GM18505 (cell line): ENCODE data around the gene TASOR.

Experiments used
- ATAC-seq: cut with Tn5 transposase; IDR thresholded peaks from one replicate; pipeline ENCODE4 v1.9.1; 2021; ENCODE audit not compliant: unreplicated experiment
- POLR2A ChIP-seq: IDR thresholded peaks from 4 replicates; pipeline ENCODE4 v1.6.1; 2011; ENCODE audit warnings: borderline replicate concordance; ENCODE audit not compliant: insufficient read depth, insufficient read length; ENCODE audit errors: extremely low read depth

Gene TASOR

DNA sequence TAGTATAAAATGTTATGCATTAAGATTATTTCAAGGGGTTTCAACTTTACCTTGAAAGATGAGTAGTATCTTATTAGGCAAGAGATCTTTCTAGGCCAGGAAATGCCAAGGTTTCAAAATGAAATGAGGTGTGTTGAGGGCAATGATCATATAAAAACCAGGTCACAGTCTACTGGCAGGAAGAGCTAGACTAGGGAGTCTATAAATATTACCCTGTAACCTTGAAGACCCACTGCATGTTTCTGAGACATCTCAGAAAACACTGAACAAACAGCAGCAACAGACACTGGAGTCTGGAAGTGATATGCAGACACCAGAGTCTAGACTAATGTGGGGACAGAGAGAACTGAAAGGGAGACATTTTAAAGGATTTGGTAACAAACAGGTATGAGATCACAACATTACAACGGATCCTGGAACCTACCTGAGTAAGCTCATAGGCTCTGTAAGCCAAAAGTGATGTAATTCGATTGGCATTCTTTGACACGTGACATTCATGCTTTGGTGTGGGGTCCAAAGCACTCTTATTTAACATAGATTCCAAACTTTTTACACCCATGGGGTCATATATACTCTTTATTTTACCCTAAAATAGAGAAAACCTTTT, 15.0 kb downstream of the TASOR start:
- ATAC-seq = no peak
- no peak for TF ChIP-seq POLR2A

DNA sequence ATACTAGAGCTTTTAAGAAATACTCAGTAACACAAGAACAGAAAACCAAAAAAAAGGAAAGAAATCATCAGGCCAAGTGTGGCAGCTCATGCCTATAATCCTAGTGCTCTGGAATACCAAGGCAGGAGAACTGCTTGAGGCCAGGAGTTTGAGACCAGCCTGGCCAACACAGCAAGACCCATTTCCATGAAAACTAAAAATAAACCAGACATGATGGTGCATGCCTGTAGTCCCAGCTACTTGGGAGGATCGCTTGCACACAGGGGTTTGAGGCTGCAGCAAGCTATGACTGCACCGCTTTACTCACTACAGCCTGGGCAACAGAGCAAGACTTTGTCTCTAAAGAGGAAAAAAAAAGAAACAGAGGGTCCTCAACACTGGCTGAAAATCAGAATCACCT, 18.2 kb downstream of the TASOR start:
- no peak for ATAC-seq
- TF ChIP-seq POLR2A = no peak

DNA sequence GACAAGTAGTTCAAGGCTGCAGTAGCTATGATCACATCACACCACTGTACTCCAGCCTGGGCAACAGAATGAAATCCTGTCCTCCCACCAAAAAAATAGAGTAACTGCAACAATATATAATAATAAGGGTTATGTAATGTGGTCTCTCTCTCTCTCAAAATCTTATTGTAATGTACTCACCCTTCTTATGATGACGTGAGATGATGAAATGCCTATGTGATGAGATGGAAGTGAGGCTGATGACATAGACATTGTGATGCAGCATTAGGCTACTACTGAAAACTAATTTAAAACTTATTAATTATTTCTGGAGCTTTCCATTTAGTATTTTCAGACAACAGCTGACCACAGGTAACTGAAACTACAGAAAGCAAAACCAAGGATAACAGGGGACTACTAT, 27.4 kb downstream of the TASOR start:
- ATAC-seq = no peak
- no peak for TF ChIP-seq POLR2A

DNA sequence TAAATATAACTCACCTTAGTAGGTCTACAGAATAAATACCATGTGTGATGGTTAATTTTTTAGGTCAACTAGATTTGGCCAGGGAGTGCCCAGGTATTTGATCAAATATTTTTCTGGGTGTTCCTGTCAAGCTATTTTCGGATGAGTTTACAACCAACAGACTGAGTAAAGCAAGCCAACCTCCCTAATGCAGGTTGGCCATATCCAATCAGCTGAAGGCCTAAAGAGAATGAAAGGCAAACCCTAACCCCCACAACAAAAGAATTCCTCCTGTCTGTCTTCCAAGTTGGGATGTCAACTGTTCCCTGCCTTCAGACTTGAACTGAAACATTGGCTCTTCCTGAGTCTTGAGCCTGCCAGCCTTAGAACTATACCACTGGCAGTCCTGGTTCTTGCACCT, 28.6 kb downstream of the TASOR start:
- no peak for TF ChIP-seq POLR2A
- no peak for ATAC-seq

DNA sequence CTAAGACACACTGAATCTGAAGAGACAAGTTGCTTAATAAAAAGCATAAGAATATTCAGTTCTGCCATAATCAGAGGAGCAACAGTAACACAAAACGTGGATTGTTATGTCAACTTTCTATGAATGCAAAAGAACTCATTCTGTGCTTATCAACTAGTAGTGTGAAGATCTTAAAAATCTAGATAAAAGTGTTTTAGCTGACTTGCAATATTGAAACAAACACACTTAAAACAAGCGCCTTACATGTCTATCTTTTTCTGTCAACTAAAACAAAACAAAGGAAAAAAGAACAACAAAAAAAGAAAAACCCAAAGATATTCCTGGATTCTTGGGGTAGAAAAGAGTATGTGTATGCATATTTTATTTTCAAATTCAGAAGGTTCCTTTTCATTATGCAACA, 37.7 kb downstream of the TASOR start:
- ATAC-seq = no peak
- TF ChIP-seq POLR2A = no peak

DNA sequence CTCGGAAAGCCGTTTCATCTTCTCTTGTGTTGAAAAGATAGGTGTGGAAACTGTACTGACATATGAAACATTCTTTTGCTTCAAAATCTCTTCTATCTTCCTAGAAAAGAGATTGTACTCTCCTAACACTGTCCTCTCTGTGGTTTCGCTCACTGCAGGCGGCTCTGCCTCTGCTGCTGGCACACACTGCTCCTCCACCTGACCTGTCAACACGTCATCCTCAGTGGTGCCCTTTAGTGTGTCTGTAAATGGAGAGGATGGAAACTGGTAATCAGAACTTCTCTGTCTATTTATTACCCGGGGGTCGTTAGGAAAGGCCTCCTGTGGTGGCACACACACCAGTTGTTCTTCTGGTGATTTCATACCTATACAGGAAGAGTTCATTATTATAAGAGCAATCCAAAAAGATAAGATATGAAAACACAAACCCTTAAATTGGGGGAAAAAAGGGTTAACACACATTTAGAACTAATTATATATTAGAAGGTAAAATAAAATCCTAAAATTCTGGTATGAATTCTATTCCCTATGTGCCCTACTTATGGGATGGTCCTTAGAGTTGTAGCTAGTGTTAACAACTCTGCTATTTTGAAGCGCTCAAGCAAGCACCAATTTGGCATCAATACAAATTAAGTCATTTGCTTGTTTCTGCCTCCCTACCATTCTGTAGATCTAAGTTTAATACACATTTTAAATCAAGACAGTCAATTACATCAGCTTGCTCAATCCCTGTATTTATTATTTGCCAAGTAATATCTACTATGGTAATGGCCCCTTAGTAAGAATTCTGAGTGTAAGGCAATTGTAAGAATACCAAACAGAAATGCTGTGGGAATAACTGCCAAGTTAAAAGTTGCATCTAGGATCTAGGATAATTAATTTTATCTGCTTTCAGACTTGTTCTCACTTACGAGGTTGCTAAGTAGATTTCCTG, 49.2 kb downstream of the TASOR start:
- TF ChIP-seq POLR2A = no peak
- no peak for ATAC-seq
